GM19468 (cell line): Measurements from ENCODE around the gene CDC6.

ENCODE experiments used
- ATAC-seq: cut with Tn5 transposase; IDR thresholded peaks from one replicate; pipeline ENCODE4 v1.9.1; 2021; ENCODE audit warnings: mild to moderate bottlenecking, moderate library complexity, moderate number of reproducible peaks; ENCODE audit not compliant: unreplicated experiment; ENCODE audit errors: extremely low read depth

Gene CDC6

GRCh38 chr17:40348562-40349476, 61.1 kb downstream of the CDC6 start:
- no peak for ATAC-seq

DNA sequence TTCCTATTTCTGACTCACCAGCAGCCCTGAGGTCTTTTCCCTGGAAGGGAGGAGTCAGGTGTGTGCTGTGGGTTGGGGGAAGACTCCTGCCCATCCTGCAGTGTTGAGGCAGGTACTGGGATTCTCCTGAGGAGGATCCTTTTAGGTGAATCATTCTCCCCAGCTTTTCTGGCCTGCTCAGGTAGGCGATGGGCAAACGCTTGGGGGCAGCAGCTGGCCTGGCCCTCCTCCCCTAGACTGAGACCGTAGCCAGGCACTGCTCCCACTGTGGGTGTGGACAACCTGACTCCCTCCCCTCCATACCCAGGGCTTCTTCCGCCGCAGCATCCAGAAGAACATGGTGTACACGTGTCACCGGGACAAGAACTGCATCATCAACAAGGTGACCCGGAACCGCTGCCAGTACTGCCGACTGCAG, 61.8 kb downstream of the CDC6 start:
- ATAC-seq, result no peak

DNA sequence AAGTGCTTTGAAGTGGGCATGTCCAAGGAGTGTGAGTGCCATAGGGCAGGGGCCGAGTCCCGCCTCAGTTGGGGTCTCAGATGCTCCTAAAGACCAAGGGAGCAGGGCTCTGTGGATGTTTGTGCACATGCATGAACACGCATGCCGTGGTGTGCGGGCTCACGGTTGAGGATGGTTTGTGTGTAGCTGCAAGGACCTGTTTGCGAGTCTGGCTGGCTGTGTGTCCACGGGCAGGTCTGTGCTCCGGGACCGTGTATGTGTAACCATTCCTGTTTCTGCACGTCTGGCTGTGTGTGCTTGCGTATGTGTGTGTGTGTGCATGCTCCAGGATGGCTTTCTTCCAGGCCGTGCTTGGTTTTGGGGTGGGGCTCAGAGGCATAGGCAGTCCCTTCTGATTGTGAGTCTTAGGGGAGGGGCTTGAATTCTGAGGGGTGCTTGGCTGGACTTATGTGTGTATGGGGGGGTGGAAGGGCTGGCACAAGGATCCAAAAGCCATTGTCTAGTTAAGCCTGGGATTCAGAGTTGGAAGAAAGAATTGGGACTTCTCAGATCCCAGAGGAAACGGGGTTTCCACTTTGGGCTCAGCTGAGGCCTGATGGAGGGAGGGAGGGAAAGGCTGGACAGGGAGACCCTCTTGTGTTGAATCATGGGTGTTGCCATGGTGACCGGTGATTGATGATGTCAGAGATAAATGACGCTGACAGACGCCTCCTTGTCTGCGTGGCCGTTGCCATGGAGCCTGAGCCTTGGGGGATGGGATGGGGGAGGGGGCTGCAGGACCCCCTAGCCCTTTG, 62.4 kb downstream of the CDC6 start:
- ATAC-seq, result no peak

- ATAC-seq, result no peak
Measured at GRCh38 chr17:40350689-40351358, 63.1 kb downstream of the CDC6 start.

DNA sequence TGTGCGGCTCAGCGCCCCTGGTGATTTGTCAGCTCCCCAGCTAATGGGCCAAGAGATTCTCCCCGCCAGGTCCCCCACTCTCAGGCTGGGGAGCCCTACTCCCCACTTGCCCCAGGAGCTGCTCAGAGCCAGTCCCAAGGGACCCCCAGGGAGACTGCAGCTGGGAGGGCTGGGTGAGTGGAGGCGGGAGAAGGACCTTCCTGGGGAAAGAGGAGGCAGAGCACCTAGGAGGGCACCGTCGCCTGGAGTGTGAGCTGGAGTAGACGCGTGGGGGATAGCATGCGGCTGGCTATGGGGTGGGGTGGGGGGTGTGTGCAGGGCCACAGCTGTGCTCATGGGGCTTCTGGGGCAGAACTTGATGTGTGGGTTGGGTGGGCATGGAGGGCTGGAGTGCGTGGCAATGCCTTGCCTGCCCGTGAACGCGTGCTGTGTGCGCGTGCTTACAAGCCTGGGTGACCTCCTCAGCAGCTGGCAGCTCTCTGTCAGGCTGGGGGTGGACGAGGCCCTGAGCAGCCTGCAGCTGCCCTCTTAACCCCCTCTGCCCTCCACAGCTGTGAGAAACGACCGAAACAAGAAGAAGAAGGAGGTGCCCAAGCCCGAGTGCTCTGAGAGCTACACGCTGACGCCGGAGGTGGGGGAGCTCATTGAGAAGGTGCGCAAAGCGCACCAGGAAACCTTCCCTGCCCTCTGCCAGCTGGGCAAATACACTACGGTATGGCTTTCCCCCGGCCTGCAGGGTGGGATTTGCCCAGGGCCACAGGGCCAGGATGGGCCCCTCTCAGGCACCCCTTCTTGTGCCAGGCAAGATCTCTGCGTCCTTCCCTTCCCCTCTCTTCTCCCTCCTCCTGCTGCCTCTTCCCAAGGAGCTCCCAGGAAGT, 63.9 kb downstream of the CDC6 start:
- no peak for ATAC-seq

DNA sequence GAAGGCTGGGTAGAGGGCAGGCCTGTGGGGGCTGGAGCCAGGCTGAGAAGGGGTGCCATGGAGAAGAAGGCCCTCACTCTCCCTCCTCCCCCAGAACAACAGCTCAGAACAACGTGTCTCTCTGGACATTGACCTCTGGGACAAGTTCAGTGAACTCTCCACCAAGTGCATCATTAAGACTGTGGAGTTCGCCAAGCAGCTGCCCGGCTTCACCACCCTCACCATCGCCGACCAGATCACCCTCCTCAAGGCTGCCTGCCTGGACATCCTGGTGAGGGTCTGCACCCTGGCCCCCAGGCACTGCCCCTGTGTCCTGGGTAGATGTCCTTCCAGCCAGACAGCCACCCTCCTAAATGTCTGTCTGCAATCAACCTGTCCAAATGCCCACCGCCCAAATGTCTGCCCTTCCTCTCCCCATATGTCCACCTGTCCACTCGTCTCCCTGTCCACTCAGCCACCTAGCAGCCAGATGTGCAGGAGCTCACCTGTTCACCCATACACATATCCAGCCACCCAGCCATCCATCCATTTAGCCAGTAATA, 64.6 kb downstream of the CDC6 start:
- no peak for ATAC-seq

DNA sequence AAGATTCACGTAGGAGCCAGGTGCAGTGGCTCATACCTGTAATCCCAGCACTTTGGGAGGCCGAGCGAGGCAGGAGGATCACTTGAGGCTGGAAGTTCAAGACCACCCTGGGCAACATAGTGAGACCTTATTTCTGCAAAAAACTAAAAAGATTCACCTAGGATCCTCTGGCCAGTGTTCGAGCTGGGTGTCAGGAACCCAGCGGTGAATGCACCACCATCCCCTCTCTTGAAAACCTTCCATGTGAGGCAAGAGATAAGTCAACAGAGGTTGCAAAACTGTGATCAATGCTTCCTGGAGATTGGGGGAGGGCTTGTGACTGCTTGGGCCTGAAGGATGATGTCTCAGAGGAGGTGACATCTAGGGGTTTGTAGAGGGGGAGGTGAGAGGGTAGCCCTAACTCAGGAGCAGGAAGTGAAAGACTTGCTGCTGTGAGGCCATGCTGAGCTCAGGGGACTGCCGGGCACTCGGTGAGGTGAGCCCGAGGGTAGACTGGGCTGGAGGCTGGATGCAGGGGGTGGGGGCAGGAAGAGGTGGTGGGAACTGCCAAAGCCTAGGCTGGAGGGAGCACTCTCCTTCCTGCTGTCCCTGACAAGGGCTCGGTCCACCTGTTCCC, 65.2 kb downstream of the CDC6 start:
- no peak for ATAC-seq
